ENCODE results near the gene CYSTM1.

GRCh38 chr5:140245341-140245740 is 70.4 kb downstream of the CYSTM1 start:
- TF ChIP-seq POLR2AphosphoS5 (IDR thresholded peaks at IDR 0.05; ENCODE audit: insufficient read depth, low read depth, low read length) = peak; percentile 14
- TF ChIP-seq CTCF (IDR thresholded peaks at IDR 0.05; ENCODE audit: extremely low read depth in 1 of 2, insufficient read depth in 1 of 2, low read depth in 1 of 2, low read length in 2 of 2) = no peak
- no peak for TF ChIP-seq EZH2 (IDR thresholded peaks at IDR 0.05; ENCODE audit: borderline replicate concordance, low read depth, low read length, severe bottlenecking)
- TF ChIP-seq POLR2A (IDR thresholded peaks at IDR 0.05; ENCODE audit: low read depth, low read length) = no peak
